IMR-90 (cell line): ENCODE results near the gene GRIA4. TPM values are rescaled to one million over a fixed set of nuclear protein-coding genes. Genes with fewer than 3 reads are reported as not detected.

ENCODE experiments used
- ATAC-seq: fragments of 200-7000 bp; cut with Tn5 transposase; 2 replicates; pipeline ENCODE4 v1.9.1; 2020; ENCODE audit warnings: low read depth, mild to moderate bottlenecking, moderate library complexity
- BruUV-seq: library from RNA; stranded (reverse); fragments of 400-500 nt; replicated peaks from 2 replicates; lab custom pipeline; 2021; lab: Mats Ljungman, UMichigan
- CTCF ChIA-PET: fragments of 300-600 bp; formaldehyde crosslinking; extraction: SDS; loops from one replicate; lab custom pipeline; 2021; ENCODE audit warnings: antibody characterized with exemption; lab: Yijun Ruan, JAX
- POLR2A ChIA-PET: fragments of 300-600 bp; sonication (Branson Sonifier 250); formaldehyde crosslinking; loops from one replicate; lab custom pipeline; 2022; ENCODE audit warnings: antibody characterized with exemption; ENCODE audit not compliant: unreplicated experiment; lab: Charles Lee
- DNase-seq: peaks from one replicate; pipeline ENCODE4 v3.0.0; 2013
- H2AFZ ChIP-seq: replicated peaks from 2 replicates; pipeline ENCODE3; 2013; ENCODE audit warnings: low read length, mild to moderate bottlenecking; ENCODE audit not compliant: poor library complexity
- H2AK5ac ChIP-seq: 2 replicates; pipeline ENCODE4 v1.6.1; 2013; ENCODE audit warnings: low read depth, low read length, inconsistent platforms
- H2AK9ac ChIP-seq: replicated peaks from 2 replicates; pipeline ENCODE3; 2013; ENCODE audit warnings: mild to moderate bottlenecking, low read depth, low read length, moderate library complexity; ENCODE audit not compliant: poor library complexity
- H2BK120ac ChIP-seq: 2 replicates; pipeline ENCODE4 v1.6.1; 2013; ENCODE audit warnings: low read depth, low read length, inconsistent platforms
- H2BK15ac ChIP-seq: 3 replicates; pipeline ENCODE4 v1.6.1; 2013; ENCODE audit warnings: low read depth, low read length, inconsistent platforms
- H2BK20ac ChIP-seq: 2 replicates; pipeline ENCODE4 v1.6.1; 2013; ENCODE audit warnings: low read depth, mild to moderate bottlenecking, inconsistent platforms, low read length, moderate library complexity
- H2BK5ac ChIP-seq: 2 replicates; pipeline ENCODE4 v1.6.1; 2013; ENCODE audit warnings: mild to moderate bottlenecking, low read depth, low read length, inconsistent platforms; ENCODE audit not compliant: poor library complexity, severe bottlenecking
- H3K14ac ChIP-seq: replicated peaks from 2 replicates; pipeline ENCODE4 v1.6.1; 2013; ENCODE audit warnings: low read depth, low read length, inconsistent platforms
- H3K18ac ChIP-seq: 2 replicates; pipeline ENCODE4 v1.6.1; 2013; ENCODE audit warnings: low read depth, low read length, control low read depth
- H3K23ac ChIP-seq: 2 replicates; pipeline ENCODE4 v1.6.1; 2013; ENCODE audit warnings: low read depth, low read length, inconsistent platforms
- H3K27ac ChIP-seq: 2 replicates; pipeline ENCODE4 v1.5.1; 2013; ENCODE audit warnings: mild to moderate bottlenecking, control low read depth, low read length; ENCODE audit not compliant: insufficient read depth
- H3K27me3 ChIP-seq: 2 replicates; pipeline ENCODE4 v1.6.1; 2013; ENCODE audit warnings: low read length; ENCODE audit not compliant: control insufficient read depth, insufficient read depth
- H3K36me3 ChIP-seq: 2 replicates; pipeline ENCODE4 v1.6.1; 2013; ENCODE audit warnings: low read length, mixed read lengths; ENCODE audit not compliant: control insufficient read depth, insufficient read depth
- H3K4ac ChIP-seq: 2 replicates; pipeline ENCODE4 v1.6.1; 2013; ENCODE audit warnings: low read depth, low read length, inconsistent platforms
- H3K4me1 ChIP-seq: 2 replicates; pipeline ENCODE4 v1.6.1; 2013; ENCODE audit warnings: low read length, mixed read lengths; ENCODE audit not compliant: control insufficient read depth, insufficient read depth
- H3K4me2 ChIP-seq: 2 replicates; pipeline ENCODE4 v1.6.1; 2013; ENCODE audit warnings: low read depth, mild to moderate bottlenecking, control low read depth, low read length, moderate library complexity
- H3K4me3 ChIP-seq: 2 replicates; pipeline ENCODE4 v1.5.1; 2013; ENCODE audit warnings: low read depth, mild to moderate bottlenecking, control low read depth, low read length, moderate library complexity; ENCODE audit not compliant: insufficient read depth
- H3K56ac ChIP-seq: 2 replicates; pipeline ENCODE4 v1.6.1; 2013; ENCODE audit warnings: low read length, inconsistent platforms; ENCODE audit not compliant: insufficient read depth; ENCODE audit errors: extremely low read depth
- H3K79me1 ChIP-seq, 2 experiments: 2 replicates each; pipeline ENCODE4 v1.6.1; 2013; ENCODE audit warnings: low read length in 2 of 2, inconsistent platforms in 1 of 2, low read depth in 1 of 2
- H3K9ac ChIP-seq: 2 replicates; pipeline ENCODE4 v1.6.1; 2013; ENCODE audit warnings: low read depth, low read length, control low read depth
- H3K9me1 ChIP-seq: 2 replicates; pipeline ENCODE4 v1.6.1; 2013; ENCODE audit warnings: low read length, inconsistent platforms; ENCODE audit not compliant: insufficient read depth
- H3K9me3 ChIP-seq: 2 replicates; pipeline ENCODE4 v1.6.1; 2013; ENCODE audit warnings: low read length; ENCODE audit not compliant: control insufficient read depth, insufficient read depth
- H4K20me1 ChIP-seq: 2 replicates; pipeline ENCODE4 v1.6.1; 2013; ENCODE audit warnings: low read length, inconsistent platforms; ENCODE audit not compliant: insufficient read depth
- H4K5ac ChIP-seq: 2 replicates; pipeline ENCODE4 v1.6.1; 2013; ENCODE audit warnings: mild to moderate bottlenecking, low read depth, low read length, control low read depth
- H4K8ac ChIP-seq, 2 experiments: 2 replicates each; pipeline ENCODE4 v1.6.1; 2013; ENCODE audit warnings: low read depth in 2 of 2, low read length in 2 of 2, control low read depth in 1 of 2, inconsistent platforms in 1 of 2
- H4K91ac ChIP-seq: 2 replicates; pipeline ENCODE4 v1.6.1; 2013; ENCODE audit warnings: low read depth, low read length, inconsistent platforms; ENCODE audit not compliant: insufficient read depth
- CEBPB ChIP-seq: IDR thresholded peaks from 2 replicates; pipeline ENCODE4 v1.6.1; 2012; ENCODE audit warnings: low read depth, low read length, improper control_type of control experiment
- CHD1 ChIP-seq: IDR thresholded peaks from 2 replicates; pipeline ENCODE4 v1.6.1; 2012; ENCODE audit warnings: low read depth, low read length, improper control_type of control experiment
- MXI1 ChIP-seq: IDR thresholded peaks from 2 replicates; pipeline ENCODE4 v1.6.1; 2012; ENCODE audit warnings: low read depth, mild to moderate bottlenecking, low read length, moderate library complexity, borderline replicate concordance
- RCOR1 ChIP-seq: IDR thresholded peaks from 2 replicates; pipeline ENCODE4 v1.6.1; 2012; ENCODE audit warnings: mild to moderate bottlenecking, low read length, improper control_type of control experiment; ENCODE audit not compliant: insufficient replicate concordance
- RFX5 ChIP-seq: IDR thresholded peaks from 2 replicates; pipeline ENCODE4 v1.8.0; 2012; ENCODE audit warnings: low read depth, mild to moderate bottlenecking, low read length, moderate library complexity
- SMC3 ChIP-seq: fragments of 150-350 bp; IDR thresholded peaks from 2 replicates; pipeline ENCODE4 v1.6.1; 2016; ENCODE audit warnings: low read depth, mild to moderate bottlenecking, antibody characterized with exemption, low read length, moderate library complexity
- WGBS, 2 experiments: methylation state at CpG; one replicate each; pipeline versions ENCODE4 v1.1.5 to v1.1.7; 2013; ENCODE audit warnings: missing lambda C conversion rate in 2 of 2; ENCODE audit not compliant: insufficient read length in 1 of 2; ENCODE audit errors: extremely low coverage in 2 of 2; 5-methylcytosine and 5-hydroxymethylcytosine counted together
- dilution Hi-C: fragments of 300-500 bp; cut with HindIII; formaldehyde crosslinking; loops from one replicate; pipeline ENCODE4 v1.14.3; 2018; ENCODE audit warnings: low sequenced_read_pairs; ENCODE audit not compliant: unreplicated experiment
- in situ Hi-C: fragments of 300-500 bp; cut with MboI; formaldehyde crosslinking; loops from 3 replicates; pipeline ENCODE4 v1.14.3; 2019; ENCODE audit warnings: low sequenced_read_pairs, inconsistent platforms, mixed read lengths
- intact Hi-C: fragments of 100-400 bp; cut with micrococcal nuclease; formaldehyde crosslinking; loops from 2 replicates; pipeline ENCODE4 v1.10.0; 2022
- polyA plus RNA-seq, 3 experiments: library from polyadenylated mRNA; depleted of rRNA; stranded (reverse); fragments of >200 nt; gene quantifications; 2 replicates each; pipeline ENCODE4 v1.2.3, GENCODE V29; 2012; ENCODE audit warnings: low replicate concordance in 1 of 3
- total RNA-seq: library from RNA; depleted of rRNA; stranded (reverse); fragments of >200 nt; gene quantifications from 2 replicates; pipeline ENCODE4 v1.2.3, GENCODE V29; 2012
- TF ChIP-seq, protein P1 (sequence below): conservative IDR thresholded peaks from 2 replicates; pipeline ENCODE4 v1.5.1; 2012; ENCODE audit warnings: mild to moderate bottlenecking, low read depth, low read length, improper control_type of control experiment

The GRIA4 gene
- total and polyA plus RNA-seq, 2 of the 4 experiments (the other 2 are of a cell fraction), result 0.36 to 1.0 TPM

DNA sequence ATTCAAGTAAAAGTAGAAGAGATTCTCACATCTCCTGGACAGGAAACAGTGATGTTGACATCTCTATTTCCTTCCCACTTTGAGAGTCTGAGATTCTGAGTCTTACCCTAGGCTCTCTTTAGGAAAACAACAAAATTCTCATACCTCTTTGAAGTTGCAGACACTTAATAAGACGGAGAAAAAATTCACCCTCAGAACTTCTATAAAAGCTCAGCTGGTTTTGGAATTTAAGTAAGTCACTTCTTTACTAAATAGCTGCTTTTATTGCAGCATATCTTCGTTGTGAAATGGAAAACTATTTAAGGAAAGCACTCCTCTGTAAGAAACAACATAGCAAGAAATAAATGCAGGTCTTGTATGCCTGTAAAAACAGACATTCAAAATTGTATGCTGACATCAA is 333.0 kb downstream of the GRIA4 start:
- CTCF ChIA-PET, result no interaction called here
- DNase-seq (peak; percentile 12), ATAC-seq (peak; percentile 40)
- peaks cover under 1% of the 10 kb centered on the region for H3K4me1 ChIP-seq
- no peak overlapping the region for H2AFZ ChIP-seq
- dilution Hi-C loops, result no loop called here
- no peak overlapping the region; a peak in 1 of 4 replicates for H4K8ac ChIP-seq
- H3K27ac ChIP-seq, result no peak overlapping the region
- no peak overlapping the region for H2AK5ac ChIP-seq
- BruUV-seq, result no TSS peak
- no peaks in the 10 kb centered on the region for H3K27me3 ChIP-seq
- H3K9ac ChIP-seq, result no peak overlapping the region
- H2BK5ac ChIP-seq, result no peak overlapping the region
- intact Hi-C loops, result no loop called here
- no peak overlapping the region for H3K14ac ChIP-seq
- no CpG with 5 or more reads among the region's 2 CpGs for WGBS, 2 experiments
- no peaks in the 10 kb centered on the region for H3K36me3 ChIP-seq
- no peaks in the 10 kb centered on the region for H3K9me1 ChIP-seq
- in situ Hi-C loops, result no loop called here
- H2BK15ac ChIP-seq, result no peak overlapping the region
- H2BK20ac ChIP-seq, result 0 out of 2 replicates have a peak overlapping the region, but pooled peaks have one; percentile 8
- H3K4me3 ChIP-seq, result no peak overlapping the region
- H3K4me2 ChIP-seq, result no peak overlapping the region; the same call in 1 of the 2 replicates
- no peak overlapping the region for H3K56ac ChIP-seq
- no peak overlapping the region for H2BK120ac ChIP-seq
- H3K79me1 ChIP-seq, result no peaks in the 10 kb centered on the region
- no peaks in the 10 kb centered on the region for H3K9me3 ChIP-seq
- H2AK9ac ChIP-seq, result no peak overlapping the region
- no peak overlapping the region for H3K4ac ChIP-seq
- H3K23ac ChIP-seq, result no peak overlapping the region
- H4K91ac ChIP-seq, result no peak overlapping the region
- H3K18ac ChIP-seq, result no peak overlapping the region; the same call in 1 of the 2 replicates
- no peak overlapping the region; the same call in 1 of the 2 replicates for H4K5ac ChIP-seq
- POLR2A ChIA-PET, result interaction anchor here (0.6 kb wide), 1 partner anchor 311 kb away, joined by 3 read pairs; no protein-coding TSS in a partner anchor
- no peak for TF ChIP-seq MXI1
- TF ChIP-seq RFX5, result no peak
- no peak for TF ChIP-seq CEBPB
- TF ChIP-seq, protein P1, sequence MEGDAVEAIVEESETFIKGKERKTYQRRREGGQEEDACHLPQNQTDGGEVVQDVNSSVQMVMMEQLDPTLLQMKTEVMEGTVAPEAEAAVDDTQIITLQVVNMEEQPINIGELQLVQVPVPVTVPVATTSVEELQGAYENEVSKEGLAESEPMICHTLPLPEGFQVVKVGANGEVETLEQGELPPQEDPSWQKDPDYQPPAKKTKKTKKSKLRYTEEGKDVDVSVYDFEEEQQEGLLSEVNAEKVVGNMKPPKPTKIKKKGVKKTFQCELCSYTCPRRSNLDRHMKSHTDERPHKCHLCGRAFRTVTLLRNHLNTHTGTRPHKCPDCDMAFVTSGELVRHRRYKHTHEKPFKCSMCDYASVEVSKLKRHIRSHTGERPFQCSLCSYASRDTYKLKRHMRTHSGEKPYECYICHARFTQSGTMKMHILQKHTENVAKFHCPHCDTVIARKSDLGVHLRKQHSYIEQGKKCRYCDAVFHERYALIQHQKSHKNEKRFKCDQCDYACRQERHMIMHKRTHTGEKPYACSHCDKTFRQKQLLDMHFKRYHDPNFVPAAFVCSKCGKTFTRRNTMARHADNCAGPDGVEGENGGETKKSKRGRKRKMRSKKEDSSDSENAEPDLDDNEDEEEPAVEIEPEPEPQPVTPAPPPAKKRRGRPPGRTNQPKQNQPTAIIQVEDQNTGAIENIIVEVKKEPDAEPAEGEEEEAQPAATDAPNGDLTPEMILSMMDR, result no peak
- no peak for TF ChIP-seq SMC3
- TF ChIP-seq RCOR1, result no peak
- TF ChIP-seq CHD1, result no peak
- no peaks in the 10 kb centered on the region for H4K20me1 ChIP-seq
